Osteoblast (primary cell): ENCODE results near the gene GALNT16. TPM values are rescaled to one million over a fixed set of nuclear protein-coding genes. Genes with fewer than 3 reads are reported as not detected.

Experiments used
- DNase-seq: peaks from one replicate; pipeline ENCODE4 v3.0.0; 2011; ENCODE audit warnings: low spot score, mixed read lengths; ENCODE audit not compliant: insufficient read length; ENCODE audit errors: missing footprints
- H2AFZ ChIP-seq: 2 replicates; pipeline ENCODE4 v1.6.0; 2011; ENCODE audit warnings: mild to moderate bottlenecking, low read length
- H3K27ac ChIP-seq: 2 replicates; pipeline ENCODE4 v1.5.1; 2011; ENCODE audit warnings: mild to moderate bottlenecking, low read depth, low read length, moderate library complexity
- H3K27me3 ChIP-seq: 2 replicates; pipeline ENCODE4 v1.6.0; 2012; ENCODE audit warnings: mild to moderate bottlenecking, control low read depth, inconsistent platforms, low read length, moderate library complexity; ENCODE audit not compliant: insufficient read depth
- H3K36me3 ChIP-seq: 2 replicates; pipeline ENCODE4 v1.5.1; 2011; ENCODE audit warnings: mild to moderate bottlenecking, low read length, control low read depth, moderate library complexity; ENCODE audit not compliant: insufficient read depth
- H3K4me1 ChIP-seq: 2 replicates; pipeline ENCODE4 v1.5.1; 2011; ENCODE audit warnings: mild to moderate bottlenecking, low read length, control low read depth, moderate library complexity; ENCODE audit not compliant: insufficient read depth
- H3K4me2 ChIP-seq: 2 replicates; pipeline ENCODE4 v1.6.0; 2011; ENCODE audit warnings: mild to moderate bottlenecking, low read length; ENCODE audit not compliant: insufficient read depth
- H3K4me3 ChIP-seq: fragments of 200-600 bp; sonication (generic); 3 replicates; pipeline ENCODE4 v1.5.1; 2012; ENCODE audit warnings: mild to moderate bottlenecking, low read length, inconsistent platforms; ENCODE audit not compliant: insufficient read depth
- H3K79me2 ChIP-seq: 2 replicates; pipeline ENCODE4 v1.6.0; 2012; ENCODE audit warnings: mild to moderate bottlenecking, low read length, control low read depth, inconsistent platforms; ENCODE audit not compliant: insufficient read depth
- H3K9me3 ChIP-seq: 2 replicates; pipeline ENCODE4 v1.5.1; 2011; ENCODE audit warnings: low read depth, low read length, control low read depth
- H4K20me1 ChIP-seq: 2 replicates; pipeline ENCODE4 v1.6.0; 2012; ENCODE audit warnings: mild to moderate bottlenecking, low read length, control low read depth; ENCODE audit not compliant: insufficient read depth
- CTCF ChIP-seq: IDR thresholded peaks from 2 replicates; pipeline ENCODE4 v1.5.1; 2011; ENCODE audit warnings: mild to moderate bottlenecking, low read depth, low read length, moderate library complexity; ENCODE audit errors: extremely low read depth
- total RNA-seq: library from RNA; depleted of rRNA; stranded (reverse); fragments of >200 nt; gene quantifications from 2 replicates; pipeline ENCODE4 v1.2.3, GENCODE V29; 2012

Gene GALNT16
- total RNA-seq, 1 donor: 4.0 TPM

GRCh38 chr14:69266572-69267345, 6.8 kb downstream of the GALNT16 start:
- Histone ChIP-seq H3K27ac (peak overlapping the region; percentile 92), H3K79me2 (no peaks in the 10 kb centered on the region), H2AFZ (no peak overlapping the region), H4K20me1 (no peaks in the 10 kb centered on the region), H3K4me2 (no peak overlapping the region), H3K9me3 (no peaks in the 10 kb centered on the region), H3K36me3 (no peaks in the 10 kb centered on the region), H3K4me3 (no peak overlapping the region), H3K4me1 (peaks cover 49% of the 10 kb centered on the region), H3K27me3 (peaks cover 5% of the 10 kb centered on the region)
- no peak for DNase-seq
- no peak for TF ChIP-seq CTCF

DNA sequence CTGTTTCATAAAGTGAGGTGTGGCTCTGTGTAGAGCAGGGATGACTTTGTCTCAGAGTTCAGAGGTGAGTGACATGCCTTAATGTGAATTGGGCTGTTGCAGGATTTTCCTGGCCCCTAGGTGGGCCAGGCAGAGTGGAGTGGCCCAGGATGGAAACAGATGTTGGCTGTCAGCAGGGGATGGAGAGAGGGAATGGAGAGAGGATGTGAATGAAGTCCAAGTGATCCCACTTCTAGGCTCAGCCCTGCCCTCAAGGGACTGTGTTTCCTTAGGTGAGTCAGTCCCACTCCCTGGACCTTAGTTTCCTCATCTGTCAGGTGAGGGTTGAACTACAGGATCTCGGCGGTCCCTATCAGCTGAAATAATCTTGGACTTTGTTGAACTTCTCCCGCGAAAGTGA, 7.5 kb downstream of the GALNT16 start:
- Histone ChIP-seq H3K27ac (peak overlapping the region; percentile 92), H3K27me3 (no peaks in the 10 kb centered on the region), H3K79me2 (no peaks in the 10 kb centered on the region), H3K36me3 (no peaks in the 10 kb centered on the region), H3K4me3 (no peak overlapping the region), H3K4me1 (peaks cover 41% of the 10 kb centered on the region), H4K20me1 (no peaks in the 10 kb centered on the region), H2AFZ (no peak overlapping the region), H3K4me2 (no peak overlapping the region), H3K9me3 (no peaks in the 10 kb centered on the region)
- TF ChIP-seq CTCF: no peak
- DNase-seq: no peak

GRCh38 chr14:69268223-69268622, 8.3 kb downstream of the GALNT16 start:
- Histone ChIP-seq H3K79me2 (no peaks in the 10 kb centered on the region), H3K4me2 (peak overlapping the region; percentile 41), H3K9me3 (no peaks in the 10 kb centered on the region), H3K4me1 (peaks cover 34% of the 10 kb centered on the region), H3K36me3 (no peaks in the 10 kb centered on the region), H3K27me3 (no peaks in the 10 kb centered on the region), H3K27ac (peak overlapping the region; percentile 92), H3K4me3 (no peak overlapping the region), H4K20me1 (no peaks in the 10 kb centered on the region), H2AFZ (no peak overlapping the region)
- no peak for DNase-seq
- no peak for TF ChIP-seq CTCF

GRCh38 chr14:69268763-69269162, 8.8 kb downstream of the GALNT16 start:
- no peak for DNase-seq
- H3K4me3 ChIP-seq: no peak overlapping the region
- H4K20me1 ChIP-seq: no peaks in the 10 kb centered on the region
- no peaks in the 10 kb centered on the region for H3K79me2 ChIP-seq
- no peaks in the 10 kb centered on the region for H3K9me3 ChIP-seq
- no peaks in the 10 kb centered on the region for H3K36me3 ChIP-seq
- H3K4me2 ChIP-seq: peak overlapping the region; percentile 41
- H3K4me1 ChIP-seq: peaks cover 30% of the 10 kb centered on the region
- H2AFZ ChIP-seq: peak overlapping the region; percentile 60
- no peaks in the 10 kb centered on the region for H3K27me3 ChIP-seq
- no peak for TF ChIP-seq CTCF
- H3K27ac ChIP-seq: peak overlapping the region; percentile 92
